ENCODE data around the gene PNPO. TPM values are rescaled to one million over a fixed set of nuclear protein-coding genes. Genes with fewer than 3 reads are reported as not detected.

PNPO gene
- polyA plus RNA-seq, 1 donor from 2014 or later = 1.7 TPM

DNA sequence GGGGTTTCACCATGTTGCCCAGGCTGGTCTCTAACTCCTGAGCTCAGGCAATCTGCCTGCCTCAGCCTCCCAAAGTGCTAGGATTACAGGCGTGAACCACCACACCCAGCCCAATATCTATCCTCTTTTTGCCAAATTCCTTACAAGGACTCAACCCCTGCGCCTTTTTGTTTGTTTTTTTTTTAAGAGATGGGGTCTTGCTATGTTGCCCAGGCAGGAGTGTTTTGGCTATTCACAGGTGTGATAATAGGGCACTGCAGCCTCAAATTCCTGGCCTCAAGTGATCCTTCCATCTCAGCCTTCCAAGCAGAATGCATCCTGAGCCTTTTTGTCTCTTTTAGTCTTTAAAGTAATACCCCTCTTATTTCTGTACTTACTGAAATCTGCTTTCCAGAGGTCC is 28.3 kb upstream of the PNPO start:
- TF ChIP-seq RAD21 (conservative IDR thresholded peaks at IDR 0.05) = no peak
- TF ChIP-seq MXI1 (conservative IDR thresholded peaks at IDR 0.05; ENCODE audit: poor library complexity, severe bottlenecking) = no peak
- no peak for TF ChIP-seq EP300 (conservative IDR thresholded peaks at IDR 0.05; ENCODE audit: poor library complexity, severe bottlenecking)
- no peak for TF ChIP-seq POLR2AphosphoS5 (IDR thresholded peaks at IDR 0.05)
- TF ChIP-seq, protein P1, sequence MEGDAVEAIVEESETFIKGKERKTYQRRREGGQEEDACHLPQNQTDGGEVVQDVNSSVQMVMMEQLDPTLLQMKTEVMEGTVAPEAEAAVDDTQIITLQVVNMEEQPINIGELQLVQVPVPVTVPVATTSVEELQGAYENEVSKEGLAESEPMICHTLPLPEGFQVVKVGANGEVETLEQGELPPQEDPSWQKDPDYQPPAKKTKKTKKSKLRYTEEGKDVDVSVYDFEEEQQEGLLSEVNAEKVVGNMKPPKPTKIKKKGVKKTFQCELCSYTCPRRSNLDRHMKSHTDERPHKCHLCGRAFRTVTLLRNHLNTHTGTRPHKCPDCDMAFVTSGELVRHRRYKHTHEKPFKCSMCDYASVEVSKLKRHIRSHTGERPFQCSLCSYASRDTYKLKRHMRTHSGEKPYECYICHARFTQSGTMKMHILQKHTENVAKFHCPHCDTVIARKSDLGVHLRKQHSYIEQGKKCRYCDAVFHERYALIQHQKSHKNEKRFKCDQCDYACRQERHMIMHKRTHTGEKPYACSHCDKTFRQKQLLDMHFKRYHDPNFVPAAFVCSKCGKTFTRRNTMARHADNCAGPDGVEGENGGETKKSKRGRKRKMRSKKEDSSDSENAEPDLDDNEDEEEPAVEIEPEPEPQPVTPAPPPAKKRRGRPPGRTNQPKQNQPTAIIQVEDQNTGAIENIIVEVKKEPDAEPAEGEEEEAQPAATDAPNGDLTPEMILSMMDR (IDR thresholded peaks at IDR 0.05; ENCODE audit: poor library complexity, severe bottlenecking) = no peak
- no peak for TF ChIP-seq SMC3 (conservative IDR thresholded peaks at IDR 0.05; ENCODE audit: poor library complexity)
- no peak for TF ChIP-seq EZH2 (IDR thresholded peaks at IDR 0.05; ENCODE audit: borderline replicate concordance, insufficient read depth, low read length, poor library complexity, severe bottlenecking)
- TF ChIP-seq, protein P2, sequence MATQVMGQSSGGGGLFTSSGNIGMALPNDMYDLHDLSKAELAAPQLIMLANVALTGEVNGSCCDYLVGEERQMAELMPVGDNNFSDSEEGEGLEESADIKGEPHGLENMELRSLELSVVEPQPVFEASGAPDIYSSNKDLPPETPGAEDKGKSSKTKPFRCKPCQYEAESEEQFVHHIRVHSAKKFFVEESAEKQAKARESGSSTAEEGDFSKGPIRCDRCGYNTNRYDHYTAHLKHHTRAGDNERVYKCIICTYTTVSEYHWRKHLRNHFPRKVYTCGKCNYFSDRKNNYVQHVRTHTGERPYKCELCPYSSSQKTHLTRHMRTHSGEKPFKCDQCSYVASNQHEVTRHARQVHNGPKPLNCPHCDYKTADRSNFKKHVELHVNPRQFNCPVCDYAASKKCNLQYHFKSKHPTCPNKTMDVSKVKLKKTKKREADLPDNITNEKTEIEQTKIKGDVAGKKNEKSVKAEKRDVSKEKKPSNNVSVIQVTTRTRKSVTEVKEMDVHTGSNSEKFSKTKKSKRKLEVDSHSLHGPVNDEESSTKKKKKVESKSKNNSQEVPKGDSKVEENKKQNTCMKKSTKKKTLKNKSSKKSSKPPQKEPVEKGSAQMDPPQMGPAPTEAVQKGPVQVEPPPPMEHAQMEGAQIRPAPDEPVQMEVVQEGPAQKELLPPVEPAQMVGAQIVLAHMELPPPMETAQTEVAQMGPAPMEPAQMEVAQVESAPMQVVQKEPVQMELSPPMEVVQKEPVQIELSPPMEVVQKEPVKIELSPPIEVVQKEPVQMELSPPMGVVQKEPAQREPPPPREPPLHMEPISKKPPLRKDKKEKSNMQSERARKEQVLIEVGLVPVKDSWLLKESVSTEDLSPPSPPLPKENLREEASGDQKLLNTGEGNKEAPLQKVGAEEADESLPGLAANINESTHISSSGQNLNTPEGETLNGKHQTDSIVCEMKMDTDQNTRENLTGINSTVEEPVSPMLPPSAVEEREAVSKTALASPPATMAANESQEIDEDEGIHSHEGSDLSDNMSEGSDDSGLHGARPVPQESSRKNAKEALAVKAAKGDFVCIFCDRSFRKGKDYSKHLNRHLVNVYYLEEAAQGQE (IDR thresholded peaks at IDR 0.05; ENCODE audit: borderline replicate concordance) = no peak
- no peak for TF ChIP-seq TAF1 (IDR thresholded peaks at IDR 0.05; ENCODE audit: low read depth)
- no peaks in the 10 kb centered on the region for H3F3A ChIP-seq (ENCODE audit: insufficient read depth, low read length, poor library complexity, severe bottlenecking)
- peaks cover 4% of the 10 kb centered on the region for H3K79me2 ChIP-seq (replicated peaks; ENCODE audit: insufficient read depth, low read length)
- H4K20me1 ChIP-seq (ENCODE audit: insufficient read depth) = no peaks in the 10 kb centered on the region
- no peaks in the 10 kb centered on the region for H3K9me2 ChIP-seq (ENCODE audit: insufficient read depth, low read length)
- no peak overlapping the region for H2AFZ ChIP-seq (ENCODE audit: low read depth, low read length)
- no peak overlapping the region for H3K9ac ChIP-seq (ENCODE audit: low read length)
- no peak overlapping the region for H3K27ac ChIP-seq (ENCODE audit: low read length)
- no peaks in the 10 kb centered on the region for H3K9me3 ChIP-seq (ENCODE audit: low read length)
- no peak overlapping the region for H3K4me3 ChIP-seq (ENCODE audit: low read length)
- H3K4me2 ChIP-seq (ENCODE audit: low read length) = no peak overlapping the region
- no peaks in the 10 kb centered on the region for H3K27me3 ChIP-seq (ENCODE audit: insufficient read depth, low read depth, low read length)
- H3K36me3 ChIP-seq (ENCODE audit: insufficient read depth, low read length) = no peaks in the 10 kb centered on the region

DNA sequence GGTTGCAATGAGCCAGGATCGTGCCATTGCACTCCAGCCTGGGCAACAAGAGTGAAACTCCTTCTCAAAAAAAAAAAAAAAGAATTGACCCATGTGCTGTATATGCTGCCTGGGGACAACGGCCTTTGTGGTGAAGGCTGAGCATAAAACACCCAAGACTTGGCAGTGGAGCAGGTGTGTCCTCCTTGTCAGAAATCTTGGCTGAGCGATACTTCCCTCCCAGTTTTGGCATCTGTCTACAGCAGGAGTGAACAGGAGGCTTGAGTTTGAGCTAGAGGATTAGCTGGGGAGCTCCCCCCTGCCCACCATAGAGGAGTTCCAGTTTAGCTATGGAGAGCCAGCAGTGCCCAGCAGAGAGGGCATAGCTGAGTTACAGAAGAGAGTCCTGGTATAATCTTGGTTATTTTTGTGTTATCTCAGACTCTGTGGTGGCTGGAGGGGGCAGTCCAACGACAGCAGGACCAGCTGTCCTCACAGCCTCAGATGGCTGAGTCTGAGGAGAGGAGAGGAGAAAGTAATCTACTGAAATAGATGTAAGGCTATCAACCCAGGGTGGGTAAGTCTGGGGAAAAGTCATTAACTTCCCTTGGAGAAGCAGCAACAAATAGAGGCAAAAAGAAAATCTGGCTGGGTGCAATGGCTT is 26.9 kb upstream of the PNPO start:
- no peak overlapping the region for H2AFZ ChIP-seq (ENCODE audit: low read depth, low read length)
- H3F3A ChIP-seq (ENCODE audit: insufficient read depth, low read length, poor library complexity, severe bottlenecking) = no peaks in the 10 kb centered on the region
- no peaks in the 10 kb centered on the region for H3K36me3 ChIP-seq (ENCODE audit: insufficient read depth, low read length)
- no peaks in the 10 kb centered on the region for H4K20me1 ChIP-seq (ENCODE audit: insufficient read depth)
- no peak overlapping the region for H3K27ac ChIP-seq (ENCODE audit: low read length)
- no peak overlapping the region for H3K4me2 ChIP-seq (ENCODE audit: low read length)
- TF ChIP-seq, protein P2 (IDR thresholded peaks at IDR 0.05; ENCODE audit: borderline replicate concordance) = no peak
- TF ChIP-seq, protein P1 (IDR thresholded peaks at IDR 0.05; ENCODE audit: poor library complexity, severe bottlenecking) = no peak
- TF ChIP-seq RAD21 (conservative IDR thresholded peaks at IDR 0.05) (no peak), POLR2AphosphoS5 (IDR thresholded peaks at IDR 0.05) (no peak)
- no peaks in the 10 kb centered on the region for H3K9me3 ChIP-seq (ENCODE audit: low read length)
- H3K79me2 ChIP-seq (replicated peaks; ENCODE audit: insufficient read depth, low read length) = peaks cover 4% of the 10 kb centered on the region
- H3K9me2 ChIP-seq (ENCODE audit: insufficient read depth, low read length) = no peaks in the 10 kb centered on the region
- no peak overlapping the region for H3K4me3 ChIP-seq (ENCODE audit: low read length)
- no peaks in the 10 kb centered on the region for H3K27me3 ChIP-seq (ENCODE audit: insufficient read depth, low read depth, low read length)
- H3K9ac ChIP-seq (ENCODE audit: low read length) = no peak overlapping the region

Data from neural cell (in vitro differentiated cells).